Right lobe of liver (tissue), 6 donors: ENCODE measurements around the gene RNU11. TPM values are rescaled to one million over a fixed set of nuclear protein-coding genes. Genes with fewer than 3 reads are reported as not detected.
"Not testable (repeated sequence)": the region's sequence is repeated elsewhere in the genome, so short reads cannot be mapped to it uniquely, and the experiment has no call there.

Experiments used
- ATAC-seq, 4 donors: fragments of 200-7000 bp; cut with Tn5 transposase; one replicate each; pipeline ENCODE4 v1.9.1; 2020; ENCODE audit warnings: mild to moderate bottlenecking in 4 of 4, moderate library complexity in 4 of 4
- DNase-seq, 3 donors: peaks; one replicate each; pipeline ENCODE4 v3.0.0-alpha.2; 2020
- H3K27ac ChIP-seq, 3 donors: fragments of 200-600 bp; one replicate each; pipeline ENCODE4 v1.8.0; 2022
- H3K27me3 ChIP-seq, 2 donors: fragments of 200-600 bp; one replicate each; pipeline ENCODE4 v1.8.0; 2022
- H3K36me3 ChIP-seq, 4 donors: fragments of 200-600 bp; sonication (generic) in 1 of 4; one replicate each; pipeline versions ENCODE4 v1.5.1 to v1.8.0; 2017 to 2022; ENCODE audit warnings: control low read depth in 1 of 4
- H3K4me1 ChIP-seq, 4 donors: fragments of 200-600 bp; sonication (generic) in 1 of 4; one replicate each; pipeline versions ENCODE4 v1.5.1 to v1.8.0; 2017 to 2022; ENCODE audit warnings: control low read depth in 1 of 4
- H3K4me3 ChIP-seq, 3 donors: fragments of 200-600 bp; one replicate each; pipeline ENCODE4 v1.8.0; 2022
- H3K9me3 ChIP-seq, 4 donors: fragments of 200-600 bp; sonication (generic) in 1 of 4; one replicate each; pipeline versions ENCODE4 v1.5.1 to v1.8.0; 2017 to 2022; ENCODE audit warnings: control low read depth in 1 of 4
- POLR2A ChIP-seq: fragments of 450-650 bp; IDR thresholded peaks from one replicate; pipeline ENCODE4 v1.6.1; 2017; ENCODE audit warnings: antibody characterized with exemption, mild to moderate bottlenecking
- WGBS: methylation state at CpG from one replicate; pipeline ENCODE4 v1.1.6; 2018; ENCODE audit warnings: low coverage, low lambda C conversion rate; ENCODE audit not compliant: insufficient coverage; ENCODE audit errors: missing lambda C conversion rate; 5-methylcytosine and 5-hydroxymethylcytosine counted together
- intact Hi-C, 2 donors: fragments of 100-400 bp; cut with DNase I; formaldehyde crosslinking; loops; one replicate each; pipeline versions ENCODE4 v1.11.2 to v1.14.1; 2022
- small RNA-seq, 2 experiments: library from RNA; depleted of rRNA; stranded (forward); fragments of <200 nt; gene quantifications; one replicate each; pipeline ENCODE3, GENCODE V24; 2016
- total RNA-seq, 6 experiments: library from RNA; depleted of rRNA in 2 of 6; stranded (reverse); fragments of >200 nt in 2 of 6; fragmentation: NEBNext Ultra II Directional in 3 of 6; extraction: Animal tissue kit (Norgen Biotek cat#: 25700) in 3 of 6; gene quantifications; one replicate each; pipeline versions ENCODE4 v1.1.0 to v1.2.4, GENCODE V29; 2016 to 2023
- TF ChIP-seq, protein P1 (sequence below), 4 donors: fragments of 200-600 bp in 3 of 4; fragments of 450-650 bp in 1 of 4; IDR thresholded peaks; one replicate each; pipeline versions ENCODE4 v1.5.1 to v1.8.0; 2016 to 2022; ENCODE audit warnings: antibody characterized with exemption in 4 of 4, mild to moderate bottlenecking in 2 of 4
- donor health status: DM: no; HTN: yes; CAD: no.
- donor health status: DM: no; HTN: no; CAD: no.
- donor health status: DM: no; HTN: no; CAD: no.
- donor health status: DM: no; HTN: yes; CAD: no.
- donor health status: DM: no; HTN: yes; CAD: no.

RNU11 gene
- total RNA-seq, 6 experiments from 2014 or later, result not detected

DNA sequence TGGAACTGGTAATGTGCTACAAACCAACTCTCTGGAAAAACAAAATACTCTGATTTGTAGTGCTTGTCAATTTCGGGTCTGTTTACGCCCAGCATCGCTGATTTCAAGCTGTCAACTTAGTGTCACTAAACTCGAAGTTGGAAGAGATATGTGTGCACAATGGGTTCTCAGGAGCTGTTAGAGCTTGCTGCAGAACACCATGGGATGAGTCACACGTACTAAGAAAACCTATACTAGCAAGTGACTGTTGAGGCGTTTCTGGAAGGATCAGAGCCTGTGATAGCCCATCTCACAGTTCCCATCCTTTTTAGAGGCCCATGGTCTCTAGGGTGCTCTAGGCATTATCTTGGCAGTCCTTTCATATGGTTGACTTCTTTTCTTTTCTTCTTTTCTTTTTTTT is 34.4 kb downstream of the RNU11 start:
- Histone ChIP-seq H3K4me3 (no peak overlapping the region), H3K27me3 (no peaks in the 10 kb centered on the region), H3K9me3 (no peaks in the 10 kb centered on the region), H3K27ac (no peak overlapping the region), H3K4me1 (no peaks in the 10 kb centered on the region), H3K36me3 (peaks cover 0 to 18% (median 0%) of the 10 kb centered on the region in 4 donors)
- intact Hi-C loops, result no loop called here
- WGBS, result 85% methylated on average over 6 of the region's 6 CpGs
- ATAC-seq, result no peak
- DNase-seq, result no peak
- TF ChIP-seq, protein P1, sequence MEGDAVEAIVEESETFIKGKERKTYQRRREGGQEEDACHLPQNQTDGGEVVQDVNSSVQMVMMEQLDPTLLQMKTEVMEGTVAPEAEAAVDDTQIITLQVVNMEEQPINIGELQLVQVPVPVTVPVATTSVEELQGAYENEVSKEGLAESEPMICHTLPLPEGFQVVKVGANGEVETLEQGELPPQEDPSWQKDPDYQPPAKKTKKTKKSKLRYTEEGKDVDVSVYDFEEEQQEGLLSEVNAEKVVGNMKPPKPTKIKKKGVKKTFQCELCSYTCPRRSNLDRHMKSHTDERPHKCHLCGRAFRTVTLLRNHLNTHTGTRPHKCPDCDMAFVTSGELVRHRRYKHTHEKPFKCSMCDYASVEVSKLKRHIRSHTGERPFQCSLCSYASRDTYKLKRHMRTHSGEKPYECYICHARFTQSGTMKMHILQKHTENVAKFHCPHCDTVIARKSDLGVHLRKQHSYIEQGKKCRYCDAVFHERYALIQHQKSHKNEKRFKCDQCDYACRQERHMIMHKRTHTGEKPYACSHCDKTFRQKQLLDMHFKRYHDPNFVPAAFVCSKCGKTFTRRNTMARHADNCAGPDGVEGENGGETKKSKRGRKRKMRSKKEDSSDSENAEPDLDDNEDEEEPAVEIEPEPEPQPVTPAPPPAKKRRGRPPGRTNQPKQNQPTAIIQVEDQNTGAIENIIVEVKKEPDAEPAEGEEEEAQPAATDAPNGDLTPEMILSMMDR (IDR thresholded peaks at IDR 0.05), result no peak

DNA sequence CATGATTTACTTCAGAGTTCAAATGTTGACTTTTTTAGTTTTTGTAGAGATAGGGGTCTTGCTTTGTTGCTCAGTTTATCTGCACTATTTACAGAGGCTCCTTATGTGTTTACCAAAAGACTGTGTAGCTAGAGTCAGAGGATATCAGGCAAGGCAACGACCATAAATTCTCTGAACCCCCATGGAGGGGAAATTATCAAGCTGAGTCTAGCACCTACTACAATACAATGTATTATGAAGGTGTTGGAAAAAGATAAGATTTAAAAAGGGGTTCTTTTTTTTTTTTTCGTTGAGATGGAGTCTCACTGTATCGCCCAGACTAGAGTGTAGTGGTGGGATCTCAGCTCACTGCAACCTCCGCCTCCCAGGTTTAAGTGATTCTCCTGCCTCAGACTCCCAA is 36.5 kb downstream of the RNU11 start:
- DNase-seq, result no peak
- intact Hi-C loops, result no loop called here
- TF ChIP-seq, protein P1 (IDR thresholded peaks at IDR 0.05), result no peak
- no peak for TF ChIP-seq POLR2A
- Histone ChIP-seq H3K4me1 (no peaks in the 10 kb centered on the region), H3K27me3 (no peaks in the 10 kb centered on the region), H3K9me3 (no peaks in the 10 kb centered on the region), H3K4me3 (no peak overlapping the region), H3K27ac (no peak overlapping the region), H3K36me3 (peaks cover 0 to 18% (median 0%) of the 10 kb centered on the region in 4 donors)
- ATAC-seq, result no peak
- WGBS, result 84% methylated on average over 4 of the region's 4 CpGs

DNA sequence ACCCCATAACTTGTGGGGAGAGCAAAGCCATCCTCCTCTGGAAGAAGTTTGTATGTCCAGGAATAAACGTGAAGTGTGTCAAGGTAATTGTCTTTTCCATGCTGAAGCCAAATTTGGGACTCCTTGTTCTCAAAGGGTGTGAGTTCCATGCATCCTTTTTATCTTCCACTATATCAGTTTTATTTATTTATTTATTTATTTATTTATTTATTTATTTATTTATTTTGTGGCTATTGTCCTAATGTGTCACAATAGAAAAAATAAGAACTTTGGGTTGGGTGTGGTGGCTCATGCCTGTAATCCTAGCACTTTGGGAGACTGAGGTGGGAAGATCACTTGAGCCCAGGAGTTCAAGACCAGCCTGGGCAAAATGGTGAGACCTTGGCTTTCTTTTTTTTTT is 43.2 kb downstream of the RNU11 start:
- H3K27me3 ChIP-seq, ATAC-seq, H3K4me3 ChIP-seq, H3K4me1 ChIP-seq, DNase-seq, H3K9me3 ChIP-seq, H3K27ac ChIP-seq, intact Hi-C loops: not testable (repeated sequence)
- peaks cover 0 to 26% (median 7%) of the 10 kb centered on the region in 4 donors for H3K36me3 ChIP-seq
- 100% methylated on average over 1 of the region's 1 CpG for WGBS

Small RNA genes within 50 kb of the gene (small RNA-seq; reads per million reads assigned to genes)
- gene RF00422, result 0 reads per million in 2 experiments
- 0 reads per million in 2 experiments for gene RNU11

Other genes with a start within 250 kb of the RNU11 start
- 10 to 100 TPM in 5 of 6 experiments, 1 to 10 TPM in 1; 9.5 to 29.6 (median 18.0) TPM for gene RCC1, start 142.6 kb upstream of the RNU11 start, total RNA-seq
- 10 to 100 TPM in 1 of 6 experiments, 1 to 10 TPM in 5; 5.2 to 14.8 (median 7.3) TPM for gene TRNAU1AP, start 95.5 kb upstream of the RNU11 start, total RNA-seq
- 10 to 100 TPM in 1 of 6 experiments, 1 to 10 TPM in 2, under 1 TPM in 3; 0.28 to 12.0 (median 1.2) TPM for gene RAB42, start 56.3 kb upstream of the RNU11 start, total RNA-seq
- gene TAF12, start 5.5 kb upstream of the RNU11 start, total RNA-seq, result 10 to 100 TPM in 4 of 6 experiments, 1 to 10 TPM in 2; 7.8 to 12.0 (median 10.3) TPM
- gene GMEB1, start 20.2 kb downstream of the RNU11 start, total RNA-seq, result 1 to 10 TPM; 2.8 to 5.7 (median 4.6) TPM
- 10 to 100 TPM; 21.8 to 43.2 (median 31.7) TPM for gene YTHDF2, start 88.3 kb downstream of the RNU11 start, total RNA-seq
- not detected for gene OPRD1, start 163.6 kb downstream of the RNU11 start, total RNA-seq